Epidermal melanocyte (primary cell): ENCODE data around the gene MYBBP1A.

Experiments
- DNase-seq: peaks from one replicate; pipeline ENCODE4 v3.0.0; 2011; ENCODE audit warnings: low spot score; ENCODE audit not compliant: insufficient read length

Gene MYBBP1A

GRCh38 chr17:4537451-4538235, 17.5 kb downstream of the MYBBP1A start:
- no peak for DNase-seq

- DNase-seq = no peak
Measured at GRCh38 chr17:4536742-4537411, 18.3 kb downstream of the MYBBP1A start.

GRCh38 chr17:4536259-4536741, 18.9 kb downstream of the MYBBP1A start:
- no peak for DNase-seq

GRCh38 chr17:4535667-4536258, 19.4 kb downstream of the MYBBP1A start:
- DNase-seq = no peak

- no peak for DNase-seq
Measured at GRCh38 chr17:4534928-4535666, 20.1 kb downstream of the MYBBP1A start.

GRCh38 chr17:4534515-4534914, 20.7 kb downstream of the MYBBP1A start:
- DNase-seq = no peak

GRCh38 chr17:4533523-4534504, 21.4 kb downstream of the MYBBP1A start:
- DNase-seq = no peak

GRCh38 chr17:4532860-4533522, 22.2 kb downstream of the MYBBP1A start:
- DNase-seq = no peak

- DNase-seq = no peak
Measured at GRCh38 chr17:4531988-4532736, 23.0 kb downstream of the MYBBP1A start.

- no peak for DNase-seq
Measured at GRCh38 chr17:4530799-4531730, 24.1 kb downstream of the MYBBP1A start.

GRCh38 chr17:4529533-4530152, 25.5 kb downstream of the MYBBP1A start:
- DNase-seq = no peak

GRCh38 chr17:4527566-4528125, 27.5 kb downstream of the MYBBP1A start:
- DNase-seq = no peak

GRCh38 chr17:4527134-4527533, 28.1 kb downstream of the MYBBP1A start:
- no peak for DNase-seq

GRCh38 chr17:4525691-4526397, 29.3 kb downstream of the MYBBP1A start:
- no peak for DNase-seq

- DNase-seq = no peak
Measured at GRCh38 chr17:4523946-4524345, 31.2 kb downstream of the MYBBP1A start.

- DNase-seq = no peak
Measured at GRCh38 chr17:4522661-4523060, 32.5 kb downstream of the MYBBP1A start.
